ENCODE data around the gene PTPN3. TPM values are rescaled to one million over a fixed set of nuclear protein-coding genes. Genes with fewer than 3 reads are reported as not detected.
"Not testable (repeated sequence)": the region's sequence is repeated elsewhere in the genome, so short reads cannot be mapped to it uniquely, and the experiment has no call there.

PTPN3 gene
- polyA plus RNA-seq, 1 experiment: 1.1 TPM

GRCh38 chr9:109510506-109510905, 12.4 kb upstream of the PTPN3 start:
- ChIA-PET CTCF (no interaction called here), POLR2A (no interaction called here)
- peaks cover 5% of the 10 kb centered on the region for H3K27me3 ChIP-seq (ENCODE audit: control insufficient read depth, insufficient read depth, low read length)
- H3K36me3 ChIP-seq (ENCODE audit: control insufficient read depth, insufficient read depth, low read length): no peaks in the 10 kb centered on the region
- H3K4me3 ChIP-seq (ENCODE audit: low read depth, low read length): no peak overlapping the region
- TF ChIP-seq, protein P1, sequence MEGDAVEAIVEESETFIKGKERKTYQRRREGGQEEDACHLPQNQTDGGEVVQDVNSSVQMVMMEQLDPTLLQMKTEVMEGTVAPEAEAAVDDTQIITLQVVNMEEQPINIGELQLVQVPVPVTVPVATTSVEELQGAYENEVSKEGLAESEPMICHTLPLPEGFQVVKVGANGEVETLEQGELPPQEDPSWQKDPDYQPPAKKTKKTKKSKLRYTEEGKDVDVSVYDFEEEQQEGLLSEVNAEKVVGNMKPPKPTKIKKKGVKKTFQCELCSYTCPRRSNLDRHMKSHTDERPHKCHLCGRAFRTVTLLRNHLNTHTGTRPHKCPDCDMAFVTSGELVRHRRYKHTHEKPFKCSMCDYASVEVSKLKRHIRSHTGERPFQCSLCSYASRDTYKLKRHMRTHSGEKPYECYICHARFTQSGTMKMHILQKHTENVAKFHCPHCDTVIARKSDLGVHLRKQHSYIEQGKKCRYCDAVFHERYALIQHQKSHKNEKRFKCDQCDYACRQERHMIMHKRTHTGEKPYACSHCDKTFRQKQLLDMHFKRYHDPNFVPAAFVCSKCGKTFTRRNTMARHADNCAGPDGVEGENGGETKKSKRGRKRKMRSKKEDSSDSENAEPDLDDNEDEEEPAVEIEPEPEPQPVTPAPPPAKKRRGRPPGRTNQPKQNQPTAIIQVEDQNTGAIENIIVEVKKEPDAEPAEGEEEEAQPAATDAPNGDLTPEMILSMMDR (IDR thresholded peaks at IDR 0.05; ENCODE audit: insufficient read depth, low read depth, low read length): no peak
- DNase-seq (ENCODE audit: low read depth): no peak

DNA sequence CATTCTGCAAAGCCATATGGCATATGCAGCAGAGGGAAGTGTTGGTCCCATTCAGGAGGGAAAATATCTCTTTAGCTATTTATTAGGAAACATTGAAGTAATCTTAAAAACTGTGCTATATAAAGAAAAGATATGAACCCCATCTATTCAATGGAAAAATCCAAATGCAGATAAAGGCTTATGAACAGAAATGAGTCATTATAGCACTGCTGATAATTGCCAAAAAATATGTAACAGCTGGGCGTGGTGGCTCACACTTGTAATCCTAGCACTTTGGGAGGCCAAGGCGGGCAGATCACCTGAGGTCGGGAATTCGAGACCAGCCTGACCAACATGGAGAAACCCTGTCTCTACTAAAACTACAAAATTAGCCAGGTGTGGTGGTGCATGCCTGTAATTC, 11.9 kb upstream of the PTPN3 start:
- CTCF ChIA-PET; DNase-seq (ENCODE audit: low read depth); POLR2A ChIA-PET; H3K36me3 ChIP-seq (ENCODE audit: control insufficient read depth, insufficient read depth, low read length); H3K4me3 ChIP-seq (ENCODE audit: low read depth, low read length); H3K27me3 ChIP-seq (ENCODE audit: control insufficient read depth, insufficient read depth, low read length): not testable (repeated sequence)

DNA sequence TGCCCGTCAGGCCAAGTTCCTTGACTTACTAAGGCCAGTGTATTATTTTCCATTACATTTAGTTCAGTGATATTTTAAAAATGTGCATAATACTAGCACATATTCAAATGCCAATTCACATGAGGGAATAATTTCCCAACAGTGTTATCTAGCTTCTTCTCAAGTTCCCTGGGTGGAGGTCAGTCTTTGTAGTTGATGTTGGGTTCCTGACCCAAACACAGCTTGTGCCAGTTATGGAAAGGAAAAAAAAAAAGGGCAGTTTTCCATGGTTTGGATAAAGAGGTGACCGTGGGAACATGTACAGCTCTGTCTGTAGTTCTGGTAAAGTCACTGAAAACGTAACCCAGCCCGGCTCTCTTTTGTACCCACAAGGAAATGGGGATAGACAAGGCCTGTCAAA, 11.5 kb upstream of the PTPN3 start:
- CTCF ChIA-PET: interaction anchor here (1.1 kb wide), 1 partner anchor 13 kb away, joined by 4 read pairs; no protein-coding TSS in a partner anchor
- POLR2A ChIA-PET: no interaction called here
- TF ChIP-seq, protein P1 (IDR thresholded peaks at IDR 0.05; ENCODE audit: insufficient read depth, low read depth, low read length): no peak
- H3K4me3 ChIP-seq (ENCODE audit: low read depth, low read length): no peak overlapping the region
- peaks cover 4% of the 10 kb centered on the region for H3K27me3 ChIP-seq (ENCODE audit: control insufficient read depth, insufficient read depth, low read length)
- no peaks in the 10 kb centered on the region for H3K36me3 ChIP-seq (ENCODE audit: control insufficient read depth, insufficient read depth, low read length)
- DNase-seq (ENCODE audit: low read depth): no peak

DNA sequence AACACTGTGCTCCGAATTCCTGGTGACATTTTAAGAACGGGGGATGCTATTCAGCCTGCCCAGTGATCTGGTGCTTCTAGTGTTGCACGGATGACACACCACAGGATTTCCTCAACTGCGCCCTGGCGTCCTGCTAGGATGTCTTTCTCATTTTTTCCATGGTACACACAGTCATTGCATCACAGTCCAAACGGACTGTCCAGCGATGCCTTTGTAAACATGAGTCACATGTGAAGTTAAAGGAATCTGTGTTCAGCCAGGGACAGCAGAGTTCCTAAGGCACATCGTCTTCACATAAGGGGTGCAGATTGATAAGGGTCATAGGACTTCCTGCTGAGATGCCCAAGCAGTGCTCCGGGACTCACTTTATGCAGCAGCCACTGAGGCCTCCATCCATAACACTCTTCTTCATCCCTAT, 9.3 kb upstream of the PTPN3 start:
- TF ChIP-seq, protein P1 (IDR thresholded peaks at IDR 0.05; ENCODE audit: insufficient read depth, low read depth, low read length): no peak
- Histone ChIP-seq H3K4me3 (ENCODE audit: low read depth, low read length) (no peak overlapping the region), H3K27me3 (ENCODE audit: control insufficient read depth, insufficient read depth, low read length) (peaks cover 3% of the 10 kb centered on the region), H3K36me3 (ENCODE audit: control insufficient read depth, insufficient read depth, low read length) (no peaks in the 10 kb centered on the region)
- ChIA-PET CTCF (interaction anchor here (0.9 kb wide), 1 partner anchor 67 kb away, joined by 3 read pairs; no protein-coding TSS in a partner anchor), POLR2A (no interaction called here)
- peak; percentile 31 for DNase-seq (ENCODE audit: low read depth)

DNA sequence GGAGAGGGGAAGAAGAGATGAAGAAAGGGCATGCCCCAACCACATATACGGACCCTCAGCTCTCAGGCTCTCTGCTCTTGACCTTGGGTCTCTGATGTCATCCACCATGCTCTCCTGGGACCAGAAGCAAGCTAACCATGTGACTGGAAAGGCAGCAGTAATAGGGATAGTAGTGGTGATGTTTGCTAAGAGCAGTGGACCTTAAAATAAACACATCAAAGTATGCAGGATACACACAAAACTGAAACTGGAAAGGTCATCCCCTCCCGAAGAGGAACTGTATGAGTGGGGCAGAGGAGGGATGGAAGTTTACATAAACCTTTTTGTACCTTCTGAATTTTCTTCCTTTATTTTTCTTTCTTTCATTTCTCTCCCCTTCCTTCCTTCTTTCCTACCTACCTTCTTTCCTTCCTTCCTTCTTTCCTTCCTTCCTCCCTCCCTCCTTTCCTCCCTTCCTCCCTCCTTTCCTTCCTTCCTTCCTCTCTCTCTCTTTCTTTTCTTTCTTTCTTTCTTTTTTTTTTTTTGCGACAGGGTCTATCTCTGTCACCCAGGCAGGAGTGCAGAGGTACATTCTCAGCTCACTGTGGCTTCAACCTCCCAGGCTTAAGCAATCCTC, 8.1 kb upstream of the PTPN3 start:
- ChIA-PET POLR2A (no interaction called here), CTCF (interaction anchor here (0.9 to 1.3 kb wide), 2 partner anchors 10 to 12 kb away, joined by 3 read pairs; no protein-coding TSS in a partner anchor)
- TF ChIP-seq, protein P1 (IDR thresholded peaks at IDR 0.05; ENCODE audit: insufficient read depth, low read depth, low read length): no peak
- H3K4me3 ChIP-seq (ENCODE audit: low read depth, low read length): no peak overlapping the region
- no peaks in the 10 kb centered on the region for H3K36me3 ChIP-seq (ENCODE audit: control insufficient read depth, insufficient read depth, low read length)
- H3K27me3 ChIP-seq (ENCODE audit: control insufficient read depth, insufficient read depth, low read length): peaks cover 6% of the 10 kb centered on the region
- DNase-seq (ENCODE audit: low read depth): no peak

DNA sequence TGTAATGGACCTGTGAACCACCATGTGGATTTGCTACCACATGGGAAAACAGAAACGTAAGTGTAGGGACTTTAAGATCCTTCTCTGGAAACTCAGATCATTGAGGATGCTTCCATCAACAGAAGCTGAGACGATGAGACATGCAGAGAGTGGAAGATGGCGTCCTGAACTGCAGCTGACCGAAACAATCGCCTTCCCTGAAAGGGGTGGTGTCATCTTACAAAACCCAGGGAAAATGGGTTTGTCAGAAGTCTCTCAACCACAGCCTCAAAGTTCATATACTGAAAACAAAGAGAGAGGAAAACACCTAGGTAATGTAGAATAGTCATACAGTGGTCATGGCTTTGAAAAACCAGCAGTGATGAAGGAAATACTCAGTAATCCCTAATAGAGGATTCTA, 6.6 kb upstream of the PTPN3 start:
- no peak for DNase-seq (ENCODE audit: low read depth)
- TF ChIP-seq, protein P1 (IDR thresholded peaks at IDR 0.05; ENCODE audit: insufficient read depth, low read depth, low read length): no peak
- no peaks in the 10 kb centered on the region for H3K36me3 ChIP-seq (ENCODE audit: control insufficient read depth, insufficient read depth, low read length)
- CTCF ChIA-PET: interaction anchor here (1.3 kb wide), 1 partner anchor 11 kb away, joined by 3 read pairs; no protein-coding TSS in a partner anchor
- no peak overlapping the region for H3K4me3 ChIP-seq (ENCODE audit: low read depth, low read length)
- POLR2A ChIA-PET: no interaction called here
- peaks cover 10% of the 10 kb centered on the region for H3K27me3 ChIP-seq (ENCODE audit: control insufficient read depth, insufficient read depth, low read length)
